Neural crest cell (in vitro differentiated cells): ENCODE data around the gene GARIN1A. TPM values are rescaled to one million over a fixed set of nuclear protein-coding genes. Genes with fewer than 3 reads are reported as not detected.
"Not testable (repeated sequence)": the region's sequence is repeated elsewhere in the genome, so short reads cannot be mapped to it uniquely, and the experiment has no call there.

Experiments used
- DNase-seq: peaks from one replicate; pipeline ENCODE4 v3.0.0; 2021; ENCODE audit warnings: low read depth, mixed read lengths, low spot score
- H3K27ac Mint-ChIP-seq: one replicate; pipeline ENCODE4 v1.8.0; 2021; ENCODE audit warnings: mild to moderate bottlenecking, mixed read lengths; ENCODE audit not compliant: unreplicated experiment
- H3K27me3 Mint-ChIP-seq: 2 replicates; pipeline ENCODE4 v1.8.0; 2021; ENCODE audit warnings: low read depth, mild to moderate bottlenecking, mixed read lengths
- H3K36me3 Mint-ChIP-seq: 2 replicates; pipeline ENCODE4 v1.8.0; 2021; ENCODE audit warnings: low read depth, mild to moderate bottlenecking, mixed read lengths
- H3K4me1 Mint-ChIP-seq: 2 replicates; pipeline ENCODE4 v1.8.0; 2021; ENCODE audit warnings: mixed read lengths
- H3K4me3 Mint-ChIP-seq: one replicate; pipeline ENCODE4 v1.8.0; 2021; ENCODE audit warnings: mild to moderate bottlenecking, mixed read lengths
- H3K9me3 Mint-ChIP-seq: 2 replicates; pipeline ENCODE4 v1.8.0; 2021; ENCODE audit warnings: mixed read lengths
- CTCF ChIP-seq: fragments of 200-600 bp; sonication (generic); conservative IDR thresholded peaks from 2 replicates; pipeline ENCODE4 v1.5.0; 2021; ENCODE audit warnings: antibody characterized with exemption, mild to moderate bottlenecking
- total RNA-seq: library from RNA; stranded (reverse); gene quantifications from 2 replicates; pipeline ENCODE4 v1.2.1, GENCODE V29; 2021

GARIN1A gene
- total RNA-seq, 1 donor from 2014 or later: 1.8 TPM

- no peaks in the 10 kb centered on the region for H3K27me3 Mint-ChIP-seq
- no peak for DNase-seq
- H3K27ac Mint-ChIP-seq: no peak overlapping the region
- H3K4me3 Mint-ChIP-seq: no peak overlapping the region
- no peaks in the 10 kb centered on the region for H3K9me3 Mint-ChIP-seq
- TF ChIP-seq CTCF: no peak
- H3K36me3 Mint-ChIP-seq: peaks cover 9% of the 10 kb centered on the region
- peaks cover 2% of the 10 kb centered on the region for H3K4me1 Mint-ChIP-seq
Measured at GRCh38 chr7:128687131-128687530, 15.0 kb downstream of the GARIN1A start.

GRCh38 chr7:128688492-128688891 lies 16.4 kb downstream of the GARIN1A start:
- H3K27me3 Mint-ChIP-seq: no peaks in the 10 kb centered on the region
- H3K27ac Mint-ChIP-seq: no peak overlapping the region
- no peak overlapping the region for H3K4me3 Mint-ChIP-seq

GRCh38 chr7:128689161-128689935 lies 17.3 kb downstream of the GARIN1A start:
- not testable (repeated sequence) for H3K4me3 Mint-ChIP-seq

More at GRCh38 chr7:128688492-128688891, 16.4 kb downstream of the GARIN1A start:
- Mint-ChIP-seq H3K36me3 (peaks cover 7% of the 10 kb centered on the region), H3K9me3 (no peaks in the 10 kb centered on the region), H3K4me1 (no peaks in the 10 kb centered on the region)
- no peak for DNase-seq
- TF ChIP-seq CTCF: no peak

GRCh38 chr7:128691227-128691626 lies 19.1 kb downstream of the GARIN1A start:
- peaks cover 4% of the 10 kb centered on the region for H3K27me3 Mint-ChIP-seq
- H3K27ac Mint-ChIP-seq: no peak overlapping the region
- no peaks in the 10 kb centered on the region for H3K4me1 Mint-ChIP-seq
- TF ChIP-seq CTCF: no peak
- H3K9me3 Mint-ChIP-seq: no peaks in the 10 kb centered on the region
- DNase-seq: no peak
- H3K36me3 Mint-ChIP-seq: peaks cover 2% of the 10 kb centered on the region
- H3K4me3 Mint-ChIP-seq: no peak overlapping the region

More at GRCh38 chr7:128689161-128689935, 17.3 kb downstream of the GARIN1A start:
- H3K4me1 Mint-ChIP-seq, H3K27me3 Mint-ChIP-seq, H3K27ac Mint-ChIP-seq, H3K9me3 Mint-ChIP-seq, H3K36me3 Mint-ChIP-seq, DNase-seq: not testable (repeated sequence)

GRCh38 chr7:128692623-128693270 lies 20.7 kb downstream of the GARIN1A start:
- Mint-ChIP-seq H3K4me1 (peaks cover 4% of the 10 kb centered on the region), H3K4me3 (no peak overlapping the region), H3K27me3 (peaks cover 19% of the 10 kb centered on the region), H3K9me3 (no peaks in the 10 kb centered on the region), H3K27ac (no peak overlapping the region), H3K36me3 (peaks cover 2% of the 10 kb centered on the region)
- no peak for DNase-seq
- no peak for TF ChIP-seq CTCF
